GM21576 (cell line): Measurements from ENCODE around the gene CDC5L.

Experiments
- ATAC-seq: cut with Tn5 transposase; IDR thresholded peaks from one replicate; pipeline ENCODE4 v1.9.1; 2021; ENCODE audit warnings: mild to moderate bottlenecking, moderate library complexity; ENCODE audit not compliant: unreplicated experiment

Gene CDC5L

GRCh38 chr6:44451803-44452695 is 64.5 kb downstream of the CDC5L start:
- ATAC-seq = no peak

GRCh38 chr6:44452725-44453124 is 65.2 kb downstream of the CDC5L start:
- no peak for ATAC-seq

DNA sequence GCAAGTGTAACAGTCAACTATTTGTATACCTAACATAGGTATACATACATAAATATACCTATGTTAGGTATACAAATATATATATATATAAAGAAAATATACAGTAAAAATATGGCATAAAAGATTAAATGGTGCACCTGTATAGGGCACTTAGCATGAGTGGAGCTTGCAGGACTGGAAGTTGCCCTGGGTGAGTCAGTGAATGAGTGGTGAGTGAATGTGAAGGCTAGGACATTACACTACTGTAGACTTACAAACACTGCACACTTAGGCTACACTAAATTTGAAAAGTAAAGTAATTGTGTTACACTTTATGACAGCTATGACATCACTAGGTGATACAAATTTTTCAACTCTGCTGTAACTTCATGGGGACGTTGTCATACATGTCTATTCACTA is 65.6 kb downstream of the CDC5L start:
- ATAC-seq = no peak

DNA sequence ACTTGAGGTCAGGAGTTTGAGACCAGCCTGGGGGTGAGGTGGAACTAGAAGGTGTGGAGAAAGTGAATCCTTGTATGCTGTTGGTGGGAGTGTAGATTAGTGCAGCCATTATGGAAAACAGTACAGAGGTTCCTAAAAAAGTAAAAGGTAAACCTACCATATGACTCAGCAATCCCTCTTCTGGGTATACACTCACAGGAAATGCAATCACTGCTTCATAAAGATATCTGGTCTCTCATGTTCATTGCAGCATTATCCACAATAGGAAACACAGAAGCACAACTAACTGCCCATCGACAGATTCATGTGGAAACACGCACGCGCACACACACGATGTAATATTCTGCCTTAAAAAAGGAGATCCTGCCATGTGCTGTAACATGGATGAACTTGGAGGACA is 66.7 kb downstream of the CDC5L start:
- ATAC-seq = no peak

- no peak for ATAC-seq
These were observed 68.8 kb downstream of the CDC5L start for GRCh38 chr6:44456070-44456965.

DNA sequence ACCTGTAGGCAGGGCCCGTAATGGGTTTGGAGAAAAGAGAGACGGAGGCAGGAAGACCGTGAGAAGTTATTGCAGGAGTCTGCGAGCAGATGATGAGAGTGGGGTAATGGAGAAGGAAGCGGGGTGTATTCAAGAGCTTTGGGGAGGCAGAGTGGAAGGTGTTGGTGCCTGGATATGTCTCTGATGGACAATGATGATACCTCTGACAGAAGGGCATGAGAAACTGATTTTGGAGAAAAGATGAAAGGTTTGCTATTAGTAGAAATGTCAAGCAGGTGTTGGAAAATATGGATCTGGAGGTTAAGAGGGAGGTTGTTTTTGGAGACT is 69.4 kb downstream of the CDC5L start:
- no peak for ATAC-seq

- ATAC-seq = no peak
These were observed 70.1 kb downstream of the CDC5L start for GRCh38 chr6:44457596-44457995.

DNA sequence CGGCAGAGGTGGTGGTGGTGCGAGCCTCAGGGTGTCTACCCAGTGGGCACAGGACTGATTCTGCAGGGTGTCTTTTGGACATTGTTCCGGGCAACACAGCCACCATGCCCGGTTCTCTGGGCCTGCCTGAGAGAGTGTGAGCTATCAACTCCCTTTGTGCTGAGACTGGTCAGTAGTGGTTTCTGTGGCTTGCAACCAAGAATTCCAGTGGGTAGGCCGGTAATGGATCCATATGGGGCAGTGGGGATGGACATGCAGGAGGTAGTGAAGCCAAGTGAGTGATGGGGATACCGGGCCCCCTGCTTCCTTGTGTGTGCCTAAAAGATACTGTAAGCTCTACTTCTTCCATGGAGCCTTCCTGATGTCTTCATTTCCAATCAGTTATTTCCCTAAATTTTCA is 71.0 kb downstream of the CDC5L start:
- ATAC-seq = no peak

- no peak for ATAC-seq
These were observed 74.8 kb downstream of the CDC5L start for GRCh38 chr6:44462335-44462734.

DNA sequence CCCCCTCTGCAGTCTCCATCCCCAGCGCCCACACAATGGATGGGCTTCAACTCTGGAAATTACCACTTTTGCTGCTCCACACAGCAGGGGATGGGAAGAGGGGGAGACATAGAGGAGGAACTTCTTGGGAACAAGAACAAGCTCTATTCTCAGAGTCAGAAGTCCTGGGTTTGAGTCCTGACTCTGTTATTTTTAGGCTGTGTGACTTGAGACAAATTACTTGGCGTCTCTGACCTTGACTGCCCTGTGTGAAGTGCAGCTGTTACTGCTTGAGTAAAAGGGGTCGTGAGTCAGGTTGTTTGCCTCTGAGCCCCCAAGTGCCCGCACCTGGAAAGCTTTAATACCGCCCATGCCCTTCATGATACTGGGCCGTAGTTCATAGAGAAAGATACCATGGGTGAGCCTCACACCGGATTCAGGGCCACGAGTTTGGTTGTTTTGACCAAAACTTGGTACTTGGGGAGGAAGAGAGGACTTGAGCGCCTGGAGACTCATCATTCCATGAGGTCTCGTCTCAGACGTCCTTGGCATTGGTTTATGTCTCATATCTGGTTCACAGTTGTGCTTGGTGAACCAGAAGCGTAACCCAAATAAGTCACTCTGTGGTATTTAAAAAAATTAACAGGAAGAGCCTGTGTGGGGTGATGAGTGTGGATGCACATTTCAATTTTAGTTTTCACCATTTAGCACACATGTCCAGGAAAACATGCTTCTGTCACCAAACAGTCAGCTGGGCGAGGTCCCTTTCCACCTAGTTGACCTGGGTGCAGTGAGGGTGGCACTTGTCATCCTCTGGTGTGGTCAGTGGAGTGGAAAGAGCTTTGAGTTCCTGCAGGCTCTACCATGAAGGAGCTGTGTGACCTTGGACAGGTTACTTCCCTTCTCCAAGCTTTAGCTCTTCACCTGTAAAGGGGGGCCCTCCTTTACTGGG is 75.6 kb downstream of the CDC5L start:
- ATAC-seq = no peak

DNA sequence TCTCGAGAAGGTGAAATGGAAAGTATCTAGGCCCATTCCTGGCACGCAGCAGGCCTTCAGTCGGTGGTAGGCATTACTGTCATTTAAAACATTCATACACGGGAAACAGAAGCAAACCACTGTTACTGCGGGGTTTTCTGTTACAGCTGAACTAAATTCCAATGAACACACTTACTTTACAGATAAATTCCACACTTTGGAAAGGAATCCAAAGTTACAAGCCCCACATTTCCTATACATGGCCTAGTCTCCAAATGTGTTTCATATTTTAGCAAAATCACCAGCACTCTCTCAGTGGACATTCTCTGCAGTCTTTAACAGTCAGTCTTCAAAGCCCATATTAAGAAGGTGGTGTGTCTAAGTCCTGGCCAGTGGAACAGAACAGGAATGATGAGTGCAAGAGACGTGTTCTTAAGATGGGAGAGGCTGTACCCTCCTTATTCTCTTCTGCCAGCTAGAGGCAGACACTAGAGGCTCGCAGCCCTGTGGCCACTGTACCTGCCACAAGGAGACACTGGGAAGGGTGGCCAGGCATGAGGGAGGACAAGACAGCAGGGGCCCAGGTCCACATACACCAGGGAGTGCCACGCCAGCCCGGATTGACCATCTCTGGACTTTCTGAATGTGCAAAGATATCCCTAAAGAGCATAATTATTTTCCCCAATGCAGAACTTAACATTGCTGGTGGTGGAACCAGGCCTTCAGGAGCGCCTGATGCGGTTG is 76.4 kb downstream of the CDC5L start:
- ATAC-seq = no peak

DNA sequence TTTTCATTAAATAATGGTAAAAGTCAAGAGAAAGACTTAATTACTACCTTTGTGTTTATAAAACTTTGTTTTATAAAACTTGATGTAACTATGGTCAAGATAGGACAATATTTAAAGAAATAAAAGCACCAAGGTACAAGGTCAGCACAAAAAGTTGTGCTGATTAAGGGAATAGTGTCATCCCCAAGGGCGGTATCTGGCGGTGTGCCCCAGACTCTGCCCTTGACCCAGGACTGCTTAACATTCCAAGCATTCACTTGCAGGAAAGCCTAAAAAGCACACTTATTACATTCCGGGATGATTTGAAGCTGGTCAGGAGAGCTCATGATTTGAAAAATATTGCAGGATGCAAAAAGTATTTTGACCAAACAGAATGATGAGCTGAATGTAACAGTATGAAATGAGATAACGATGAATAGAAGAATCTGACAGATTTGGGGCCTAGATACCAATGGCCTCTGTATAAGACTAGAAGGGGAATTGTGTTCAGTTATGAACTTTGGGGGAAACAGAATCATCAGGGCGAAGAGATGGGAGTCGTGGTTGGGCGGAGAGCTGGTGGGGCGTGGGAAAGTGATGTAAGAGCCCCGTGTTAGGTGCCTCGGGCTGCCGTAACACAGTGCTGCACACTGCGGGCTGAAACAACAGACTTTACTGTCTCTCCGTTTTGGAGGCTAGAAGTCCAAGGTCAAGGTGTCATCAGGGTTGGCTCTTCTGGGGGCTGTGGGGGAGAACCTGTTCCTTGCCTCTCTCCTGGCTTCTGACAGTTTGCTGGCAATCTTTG is 77.2 kb downstream of the CDC5L start:
- no peak for ATAC-seq

DNA sequence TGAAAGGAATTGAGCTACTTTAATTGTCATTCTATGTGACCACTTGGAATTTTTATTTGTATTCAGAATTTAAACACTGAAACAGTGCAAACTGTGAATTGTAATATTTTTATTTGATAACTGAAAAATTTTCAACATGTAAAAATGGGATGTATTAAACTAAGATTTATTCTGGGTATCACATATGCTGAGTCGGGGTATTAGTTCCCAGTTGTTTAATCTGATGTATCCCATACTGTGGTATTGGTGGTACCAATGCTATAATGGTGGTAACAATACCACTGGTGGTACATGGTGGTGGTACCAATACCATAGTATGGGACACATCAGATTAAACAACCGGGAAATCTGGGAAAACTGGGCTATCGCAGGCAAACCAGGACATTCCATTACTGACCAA is 79.4 kb downstream of the CDC5L start:
- ATAC-seq = no peak

DNA sequence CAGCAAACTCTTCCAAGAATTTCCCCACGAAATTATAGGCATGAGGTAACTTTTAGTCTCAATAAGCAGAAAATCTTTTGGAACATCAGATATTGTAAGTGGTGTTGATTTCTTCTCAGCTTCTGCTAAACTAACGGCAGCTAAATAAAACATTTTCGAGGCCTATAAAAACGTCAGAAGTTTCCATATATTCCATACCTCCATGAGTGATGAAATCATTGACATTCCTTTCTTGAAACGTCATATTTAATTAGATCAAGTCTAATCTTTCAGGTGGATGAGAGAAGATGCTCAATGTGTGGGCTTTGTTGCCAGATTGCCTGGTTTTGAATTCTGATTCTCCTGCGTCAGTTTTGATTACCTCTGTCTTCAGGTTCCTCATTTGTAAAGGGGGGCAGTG is 81.3 kb downstream of the CDC5L start:
- no peak for ATAC-seq

- ATAC-seq = no peak
These were observed 82.6 kb downstream of the CDC5L start for GRCh38 chr6:44470115-44470464.

DNA sequence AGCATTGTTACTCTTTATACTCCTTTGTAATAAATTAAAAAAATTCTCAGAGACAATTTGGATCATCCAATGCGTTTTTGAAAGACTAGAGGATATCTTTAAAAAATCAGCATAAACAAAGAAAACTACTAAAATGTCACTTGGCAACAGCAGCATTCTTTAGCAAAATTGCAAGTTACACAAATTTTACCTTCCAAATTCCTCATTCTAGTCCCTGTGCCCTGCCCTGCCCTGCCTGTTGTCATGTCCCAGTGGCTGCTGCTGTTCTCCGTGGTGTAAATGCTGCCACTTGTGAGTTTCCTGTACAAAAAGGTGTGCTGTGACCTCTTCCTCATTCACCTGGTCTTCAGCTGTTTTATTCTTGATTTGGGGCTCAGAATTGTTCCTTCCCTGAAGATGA is 83.2 kb downstream of the CDC5L start:
- ATAC-seq = no peak

DNA sequence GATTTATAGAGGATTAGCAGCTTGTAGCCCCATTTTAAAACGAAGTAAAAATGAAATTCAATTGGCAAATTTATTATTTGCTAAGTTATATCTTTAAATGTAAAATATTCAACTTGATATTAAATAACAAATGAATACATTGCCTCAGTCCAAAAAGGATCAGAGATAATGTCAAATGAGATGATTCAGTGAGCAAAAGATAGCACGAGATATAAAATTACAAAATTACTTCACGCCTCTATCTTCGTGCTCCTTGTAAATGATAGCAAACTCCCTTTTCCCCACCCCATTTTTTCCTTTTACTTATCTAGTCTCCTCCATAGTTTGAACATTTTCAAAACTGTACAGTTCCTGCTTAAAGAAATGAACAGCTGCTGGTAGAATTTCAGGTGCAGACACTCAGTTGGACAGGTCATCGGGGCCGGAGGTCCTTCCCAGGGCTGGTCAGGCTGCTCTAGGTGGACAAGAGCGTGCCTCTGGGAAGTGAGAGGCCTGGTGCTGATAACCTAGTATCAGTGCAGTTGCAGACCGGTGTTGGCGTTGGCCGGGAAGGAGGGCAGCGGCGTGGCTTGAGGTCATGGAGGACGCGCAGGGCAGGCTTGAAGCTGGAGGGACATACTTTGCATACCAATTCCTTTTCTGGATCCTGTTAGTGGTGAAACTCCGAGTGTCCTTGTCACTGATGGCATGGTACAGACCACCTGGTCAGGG is 83.9 kb downstream of the CDC5L start:
- no peak for ATAC-seq

DNA sequence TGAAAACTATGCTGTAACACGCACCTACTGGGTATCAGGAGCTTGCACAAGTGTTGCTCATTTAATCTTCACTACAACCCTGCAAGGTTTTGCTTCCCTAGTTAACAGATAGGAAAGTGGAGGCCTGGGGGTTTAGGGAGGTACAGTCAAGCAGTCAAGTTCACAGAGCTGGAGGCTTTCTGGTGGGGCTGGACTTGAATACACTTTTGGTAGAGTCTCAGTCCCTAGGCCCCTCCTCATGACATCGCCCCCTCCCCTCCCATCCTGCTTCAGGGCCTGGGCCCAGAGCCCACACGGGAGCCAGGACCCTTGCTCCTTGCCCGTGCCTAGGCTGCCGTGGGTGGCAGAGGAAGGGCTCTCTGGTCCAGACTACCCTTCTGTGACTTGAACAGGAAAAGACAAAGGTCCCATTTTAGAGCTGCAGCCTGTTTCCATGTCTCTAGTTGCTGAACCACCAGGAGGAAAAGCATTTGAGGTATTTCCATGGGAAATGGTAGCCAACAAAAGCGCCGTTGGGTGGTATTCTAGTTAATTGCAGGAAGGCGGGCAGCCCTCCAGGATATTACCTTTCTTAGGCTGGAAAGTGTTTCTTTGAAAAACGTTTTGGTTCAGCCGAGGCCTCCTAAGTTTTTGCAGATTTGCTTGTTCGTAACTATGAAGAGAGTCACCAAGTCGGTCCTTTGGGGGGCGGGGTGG is 84.9 kb downstream of the CDC5L start:
- no peak for ATAC-seq
